GM04504 (cell line): ENCODE results near the gene ADAM19.
"Not testable (repeated sequence)": the region's sequence is repeated elsewhere in the genome, so short reads cannot be mapped to it uniquely, and the experiment has no call there.

Experiments used
- DNase-seq: peaks from one replicate; pipeline ENCODE4 v3.0.0-alpha.2; 2012; ENCODE audit warnings: low read depth

The ADAM19 gene

DNA sequence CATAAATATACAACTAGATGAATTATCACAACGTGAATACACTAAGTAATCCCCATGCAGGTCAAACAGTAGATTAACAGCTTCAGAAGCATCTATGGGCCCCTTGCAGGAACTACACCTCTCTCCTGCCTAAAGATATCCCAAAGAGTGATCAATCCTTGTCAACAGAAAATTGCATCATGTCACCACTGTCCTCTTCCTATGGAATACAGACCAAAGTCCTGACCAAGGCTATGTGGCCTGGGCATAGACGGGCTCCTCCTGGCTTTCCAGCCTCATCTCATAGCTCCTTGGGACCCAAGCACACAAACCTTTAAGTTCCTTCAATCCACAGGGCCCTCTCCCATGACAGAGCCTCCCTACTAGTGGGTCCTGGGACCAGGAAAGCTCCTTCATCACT is 90.2 kb downstream of the ADAM19 start:
- DNase-seq: no peak

DNA sequence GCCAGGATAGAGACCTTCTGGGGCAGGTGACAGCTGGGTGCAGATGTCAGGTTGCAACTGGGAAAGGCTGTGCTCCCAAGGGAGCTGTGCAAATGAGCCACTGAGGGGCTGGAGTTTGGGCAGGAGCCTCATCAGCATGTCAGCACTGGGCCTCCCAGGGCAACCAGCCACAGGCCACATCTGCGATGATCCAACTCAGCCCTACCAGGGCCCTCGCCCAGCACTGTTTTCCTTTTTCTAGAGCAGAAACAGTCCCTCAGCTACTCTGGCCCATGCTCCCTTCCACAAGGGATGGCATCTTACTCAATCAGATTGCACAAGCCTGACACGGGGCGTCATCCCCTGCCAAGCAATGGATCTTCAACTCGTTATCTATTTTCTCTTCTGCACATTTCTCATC is 90.8 kb downstream of the ADAM19 start:
- DNase-seq: peak; percentile 55

DNA sequence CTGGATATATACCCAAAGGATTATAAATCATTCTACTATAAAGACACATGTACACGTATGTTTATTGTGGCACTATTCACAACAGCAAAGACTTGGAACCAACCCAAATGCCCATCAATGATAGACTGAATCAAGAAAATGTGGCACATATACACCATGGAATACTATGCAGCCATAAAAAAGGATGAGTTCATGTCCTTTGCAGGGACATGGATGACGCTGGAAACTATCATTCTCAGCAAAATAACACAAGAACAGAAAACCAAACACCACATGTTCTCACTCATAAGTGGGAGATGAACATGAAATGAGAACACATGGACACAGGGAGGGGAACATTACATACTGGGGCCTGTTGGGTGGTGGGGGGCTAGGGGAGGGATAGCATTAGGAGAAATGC is 92.9 kb downstream of the ADAM19 start:
- DNase-seq: not testable (repeated sequence)

DNA sequence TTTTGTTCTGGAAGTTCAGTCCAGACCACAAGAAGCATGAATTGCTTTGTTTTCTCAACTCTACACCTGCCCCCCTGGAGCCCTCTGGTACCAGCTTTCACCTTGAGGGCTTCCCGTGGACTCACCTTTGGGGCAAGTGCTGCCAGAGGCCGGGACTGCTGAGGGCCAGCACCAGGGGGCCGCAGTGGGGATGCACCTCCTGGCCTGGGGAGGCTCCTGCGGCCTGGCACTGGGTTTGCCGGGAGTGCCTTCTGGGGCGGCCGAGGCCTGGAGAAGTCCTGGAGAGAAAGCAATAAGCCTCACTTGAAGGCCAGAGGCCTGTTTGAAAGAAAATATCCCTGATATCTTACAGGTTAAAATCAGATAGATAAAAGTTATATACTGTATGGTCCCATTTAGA is 93.9 kb downstream of the ADAM19 start:
- DNase-seq: no peak

DNA sequence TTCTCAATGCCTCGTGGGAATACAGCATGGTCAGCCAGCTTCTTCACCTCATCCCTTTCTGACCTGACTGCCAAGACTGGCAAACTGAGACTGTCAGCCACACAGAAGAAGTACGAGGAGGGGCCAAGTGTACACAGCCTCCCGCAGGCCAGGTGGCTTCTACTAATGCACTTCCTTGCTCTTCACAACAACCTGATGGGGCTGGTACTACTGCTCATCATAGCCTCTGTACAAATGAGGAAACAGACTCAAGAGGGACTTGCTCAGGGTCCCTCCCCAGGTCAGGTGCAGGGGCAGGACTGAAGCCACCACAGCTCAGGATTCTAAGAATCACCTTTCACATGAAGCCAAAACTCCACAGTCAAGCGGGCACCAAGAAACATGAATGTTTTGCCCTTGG is 94.3 kb downstream of the ADAM19 start:
- DNase-seq: no peak

DNA sequence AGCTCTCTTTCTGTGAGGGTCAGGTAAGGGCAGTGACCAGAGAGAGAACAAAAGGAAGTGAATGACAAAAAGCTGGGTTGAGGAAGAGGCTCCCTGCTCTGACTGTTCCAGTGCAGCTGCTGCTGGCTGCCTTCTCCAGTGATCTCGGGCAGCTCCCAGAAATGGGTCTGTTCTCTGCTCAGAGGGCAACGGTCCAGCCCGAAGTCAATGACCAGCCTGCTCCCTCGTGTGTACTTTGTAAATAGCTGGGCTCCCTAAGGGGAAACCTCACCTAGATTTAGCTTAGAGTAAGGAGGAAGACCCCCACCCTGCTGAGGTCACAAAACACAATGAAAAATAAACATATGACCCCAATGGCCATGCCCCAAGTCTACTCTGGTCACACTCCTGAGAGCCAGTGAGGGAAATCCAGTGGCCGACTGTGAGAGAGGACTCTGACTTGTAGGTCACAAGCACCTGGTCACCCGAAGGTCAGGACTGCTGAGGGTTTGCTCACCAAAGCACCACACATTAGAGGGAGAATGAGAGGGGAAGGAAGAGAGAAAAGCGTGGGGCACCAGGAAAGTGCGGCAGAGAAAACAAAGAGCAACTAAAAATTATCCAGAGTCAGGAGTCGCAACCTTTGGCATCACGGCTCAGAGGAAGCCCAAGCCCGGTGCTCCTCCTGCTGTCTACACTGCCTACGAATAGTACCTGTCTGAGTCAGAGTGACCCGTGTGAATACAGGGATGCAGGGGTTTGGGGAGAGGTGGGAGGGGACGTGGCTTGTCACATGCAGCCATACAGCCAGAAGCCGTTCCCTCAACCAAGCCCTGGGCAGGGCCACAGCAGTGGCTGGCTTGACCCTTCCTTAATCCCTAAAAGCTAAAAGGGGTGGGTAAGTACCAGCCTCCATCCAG is 95.7 kb downstream of the ADAM19 start:
- no peak for DNase-seq

DNA sequence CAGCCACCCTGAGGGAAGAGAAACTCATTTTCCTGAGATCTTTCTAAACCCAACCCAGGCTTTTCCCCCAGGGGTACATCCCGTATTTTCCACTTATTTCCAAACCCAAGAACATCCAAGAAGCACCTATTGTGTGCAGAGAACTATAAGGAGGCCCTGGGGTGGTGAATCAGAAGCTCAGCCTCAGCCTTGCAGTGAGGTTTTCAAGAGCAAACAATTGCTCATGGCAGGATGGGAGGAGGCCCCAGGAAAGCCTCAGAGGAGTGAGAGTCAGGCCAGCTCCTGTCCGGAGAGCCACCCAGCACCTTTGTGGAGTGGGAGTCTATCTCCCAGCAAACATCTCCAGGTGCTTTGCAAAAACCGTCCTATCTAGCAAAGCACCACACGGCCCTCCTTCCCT is 96.4 kb downstream of the ADAM19 start:
- DNase-seq: no peak

DNA sequence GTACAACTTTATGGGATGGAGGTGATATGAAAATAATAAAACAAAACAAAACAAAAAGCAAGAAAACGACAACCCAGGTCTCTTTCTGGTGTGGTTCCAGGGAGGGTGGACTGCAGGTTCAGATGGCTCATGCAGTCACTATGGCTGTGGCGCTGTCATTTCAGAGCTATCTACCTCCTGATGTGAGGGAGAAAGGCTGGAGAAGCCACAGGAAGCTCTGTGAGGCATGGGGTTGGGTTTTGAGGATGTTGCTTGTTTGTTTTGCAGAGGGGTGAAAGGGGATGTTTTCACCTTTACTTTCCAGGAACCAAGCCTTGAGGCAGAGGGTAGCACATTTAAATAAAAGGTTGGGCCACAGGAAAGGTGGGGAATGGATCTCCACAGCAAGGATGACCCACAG is 96.8 kb downstream of the ADAM19 start:
- no peak for DNase-seq

DNA sequence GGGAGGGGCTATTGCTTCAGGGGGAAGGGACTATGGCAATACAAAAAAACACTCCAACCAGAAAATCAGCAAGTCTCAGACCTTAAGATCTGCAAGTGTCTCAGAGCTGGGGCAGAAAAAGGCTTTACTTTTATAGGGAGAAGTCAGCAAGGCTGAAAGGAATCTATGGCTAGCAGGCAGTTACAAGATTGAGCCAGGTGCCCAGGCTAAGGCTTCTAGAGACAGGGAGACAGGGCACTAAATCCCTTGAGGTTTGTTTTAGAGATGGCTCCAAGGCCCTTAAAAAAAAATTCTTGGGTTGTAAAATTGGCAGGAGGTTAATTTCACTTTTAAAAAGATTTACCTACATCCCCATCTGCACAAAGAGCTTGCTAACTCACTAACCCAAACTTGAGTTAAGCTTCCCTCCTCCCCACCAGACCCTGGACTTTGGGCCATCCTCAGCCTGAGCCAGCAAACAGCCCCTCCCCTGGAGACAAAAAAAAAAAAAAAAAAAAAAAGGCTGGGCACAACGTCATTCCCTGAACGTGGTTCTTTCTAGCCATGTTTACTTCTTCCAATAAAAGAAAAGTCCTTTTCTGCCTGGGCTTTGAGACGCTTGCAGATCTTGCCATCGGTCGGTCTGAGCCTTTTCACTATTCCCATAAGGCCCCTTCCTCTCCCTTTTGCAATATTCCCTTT is 97.6 kb downstream of the ADAM19 start:
- DNase-seq: no peak

DNA sequence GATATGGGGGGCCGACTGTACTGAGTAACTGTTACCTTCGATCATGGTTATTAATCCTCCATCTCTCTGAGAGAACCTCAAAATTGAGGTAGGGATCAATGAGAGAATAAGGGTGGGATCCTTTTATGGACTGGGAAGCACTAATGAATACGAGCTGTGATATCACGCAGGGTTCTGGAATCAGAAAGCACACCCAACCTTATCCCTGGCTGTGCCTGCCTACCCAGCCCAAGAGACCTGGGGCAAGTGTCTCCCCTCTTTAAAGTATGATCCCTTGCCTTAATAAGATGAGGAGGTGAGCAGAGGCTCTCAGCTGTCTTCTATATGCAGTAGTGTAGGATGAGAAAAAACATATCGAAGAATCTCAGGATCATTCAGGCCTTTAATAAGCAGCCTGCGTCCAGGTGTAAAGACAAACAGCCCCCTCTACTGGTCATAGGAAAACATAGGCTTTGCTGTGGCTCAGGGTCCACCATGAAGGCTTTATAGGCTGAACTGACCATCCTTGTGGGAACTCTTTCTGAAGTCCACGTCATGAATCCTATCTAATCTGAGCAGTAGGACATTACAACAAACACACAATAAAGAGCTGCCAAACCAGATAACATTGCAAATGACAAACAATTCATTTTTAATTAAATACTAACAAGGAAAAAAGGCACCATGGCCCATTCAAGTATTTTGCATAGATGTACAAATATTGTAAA is 98.7 kb downstream of the ADAM19 start:
- DNase-seq: no peak

DNA sequence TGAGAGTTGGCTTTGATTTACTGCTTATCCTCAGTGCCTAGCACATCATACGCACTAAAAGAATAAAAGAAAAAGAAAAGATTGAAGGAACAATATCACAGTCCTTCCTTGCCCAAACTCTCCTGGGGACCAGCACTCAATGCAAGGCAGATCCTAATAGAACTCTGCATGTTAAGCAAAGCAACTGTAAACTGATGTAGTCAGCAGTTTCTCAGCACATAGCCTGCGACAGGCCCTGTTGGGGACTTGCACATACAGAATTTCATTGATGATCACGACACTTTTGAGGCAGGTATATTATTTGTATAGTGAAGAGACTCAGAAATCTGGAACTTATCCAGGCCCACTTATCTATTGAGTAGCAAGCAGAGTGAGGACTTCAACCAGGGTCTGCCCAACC is 100.1 kb downstream of the ADAM19 start:
- DNase-seq: no peak

DNA sequence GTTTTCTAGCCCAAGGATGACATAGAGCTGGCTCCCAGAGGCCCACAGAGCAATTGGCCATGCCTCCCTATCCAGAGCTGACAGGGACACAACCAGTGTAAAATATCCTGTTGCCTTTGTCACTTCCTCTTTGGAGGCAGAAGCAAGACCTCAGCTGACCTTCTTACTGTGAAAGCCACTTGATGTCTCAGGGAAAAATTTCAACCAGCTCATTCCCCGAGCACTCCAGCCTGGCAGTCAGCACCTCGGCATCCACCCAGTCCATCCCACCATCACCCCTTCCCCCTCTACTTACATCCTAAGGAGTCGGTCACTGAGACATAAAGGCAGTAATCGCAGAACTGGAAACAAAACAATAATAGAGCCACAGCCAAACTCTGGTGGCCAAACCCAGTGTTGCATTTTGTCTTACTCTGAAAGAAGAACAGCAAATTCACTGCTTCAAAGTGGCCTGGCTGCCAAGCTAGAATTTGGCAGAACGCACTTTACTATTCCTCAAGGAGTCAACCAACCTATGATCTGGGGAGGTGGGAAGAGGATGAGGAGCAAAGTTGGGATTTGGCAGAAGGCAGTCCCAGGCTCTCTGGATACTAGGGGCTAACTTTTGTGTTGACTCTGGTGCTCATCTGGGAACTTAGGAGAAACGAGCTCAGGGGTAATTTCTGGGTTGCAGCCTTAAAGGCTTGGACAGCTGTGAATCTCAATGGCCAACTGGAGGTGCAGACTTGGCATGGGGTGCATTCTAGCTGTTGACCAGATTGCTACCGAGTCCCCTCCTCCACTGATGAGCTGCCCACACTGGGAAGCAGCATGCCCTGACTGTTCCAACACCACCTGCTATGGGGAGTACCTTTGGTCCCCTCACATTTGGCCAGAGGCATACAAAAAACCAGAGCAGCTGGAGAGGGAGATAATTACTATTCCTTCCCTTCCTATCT is 101.9 kb downstream of the ADAM19 start:
- DNase-seq: no peak

DNA sequence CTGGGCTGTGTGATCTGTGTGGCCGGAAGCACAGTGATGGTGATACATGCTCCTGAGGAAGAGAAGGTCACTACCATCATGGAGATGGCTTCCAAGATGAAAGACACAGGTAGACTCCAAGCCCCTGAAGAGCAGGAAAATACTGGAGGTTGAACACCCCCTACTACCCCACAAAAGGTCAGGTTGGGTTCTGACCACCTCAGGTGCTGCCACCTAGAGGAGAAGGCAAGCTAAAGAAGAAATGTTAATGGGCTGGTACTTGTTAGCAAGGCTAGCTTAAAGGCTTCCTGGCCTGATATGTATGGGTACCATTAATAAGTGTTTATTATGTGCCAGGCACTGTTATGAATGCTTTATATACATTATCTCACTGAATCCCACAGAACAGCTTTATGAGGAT is 103.9 kb downstream of the ADAM19 start:
- no peak for DNase-seq

DNA sequence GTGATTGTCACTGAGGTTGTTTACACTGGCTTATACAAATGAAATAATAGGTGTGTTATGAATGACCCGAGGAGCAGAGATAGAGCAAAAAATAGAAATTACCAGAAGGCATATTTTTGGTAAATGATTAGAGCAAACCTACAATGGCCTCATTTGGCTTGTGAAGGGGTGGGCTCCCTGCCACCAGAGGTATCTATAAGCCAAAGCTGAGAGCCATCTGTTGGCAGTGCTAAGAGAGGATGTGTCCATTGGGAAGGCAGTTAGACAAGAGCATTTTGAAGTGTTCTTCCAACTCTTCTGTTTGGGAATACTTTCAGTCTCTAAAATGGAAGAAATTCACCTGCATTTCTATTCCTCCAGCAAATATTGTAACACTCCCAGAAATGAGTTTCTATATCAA is 104.9 kb downstream of the ADAM19 start:
- DNase-seq: no peak

DNA sequence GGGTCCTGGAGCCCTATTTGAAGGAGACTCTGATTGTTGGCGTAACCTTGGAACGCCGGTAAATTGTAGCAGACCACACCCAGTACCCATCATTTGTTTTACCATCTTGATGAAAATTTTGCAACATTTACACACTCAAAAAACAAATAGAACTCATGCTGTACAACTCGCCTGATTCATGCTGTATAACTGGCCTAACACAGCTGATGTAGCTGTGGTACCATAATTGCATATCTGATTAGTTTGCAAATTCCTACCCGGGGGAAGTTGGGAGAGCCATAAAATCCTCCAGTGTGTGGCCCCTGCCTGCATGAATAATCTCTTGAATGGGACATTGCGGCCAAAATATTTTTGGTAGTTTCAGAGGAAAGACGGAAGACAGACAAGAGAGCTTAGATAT is 105.9 kb downstream of the ADAM19 start:
- DNase-seq: no peak

DNA sequence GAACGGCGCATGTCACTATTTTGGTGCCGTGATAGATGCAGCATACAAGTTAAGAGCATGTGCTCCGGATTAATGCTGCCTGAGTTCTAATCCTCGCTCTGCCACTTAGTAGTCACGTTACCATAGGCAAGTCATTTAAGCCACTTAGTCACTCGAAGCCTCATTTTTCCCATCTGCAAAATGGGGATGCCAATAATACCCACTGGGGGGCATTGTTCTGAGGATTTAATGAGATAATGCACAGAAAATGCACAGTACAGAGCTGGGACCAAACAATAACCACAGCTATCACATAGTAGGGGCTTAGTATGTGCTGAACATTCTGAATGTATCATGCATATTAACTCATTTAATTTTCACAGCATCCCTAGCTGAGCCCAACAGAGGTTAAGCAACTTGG is 106.5 kb downstream of the ADAM19 start:
- DNase-seq: no peak

DNA sequence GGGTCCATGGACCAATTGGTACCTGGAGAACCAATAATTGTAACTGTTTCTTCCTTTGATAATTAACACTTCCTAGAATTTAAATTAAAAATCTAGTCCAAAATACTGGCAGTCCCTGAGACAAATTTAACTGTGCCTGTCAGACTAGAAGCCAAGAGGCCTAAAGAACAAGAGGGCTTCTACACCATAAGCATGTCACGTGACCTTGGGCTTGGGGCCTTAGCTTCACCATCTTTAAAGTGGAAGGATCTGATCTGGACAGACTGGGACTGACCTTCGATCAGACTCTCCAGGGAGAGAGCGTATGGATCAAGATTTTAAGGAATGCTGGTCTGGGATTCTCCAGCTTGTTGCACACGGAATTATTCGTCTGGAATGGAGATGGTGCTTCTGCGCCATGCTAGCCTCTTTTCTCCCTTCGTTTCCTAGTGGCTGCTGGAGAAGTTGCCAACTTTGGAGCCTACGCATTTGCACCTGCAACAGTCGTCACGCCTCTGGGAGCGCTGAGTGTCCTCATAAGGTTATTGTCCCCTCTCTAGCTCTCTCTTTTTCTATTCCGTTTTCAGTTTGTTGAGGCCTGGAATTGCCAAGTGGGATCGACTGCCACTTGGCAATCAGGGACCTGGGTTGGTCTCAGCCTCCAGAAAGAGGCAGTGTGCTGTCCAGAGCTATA is 107.1 kb downstream of the ADAM19 start:
- DNase-seq: no peak

DNA sequence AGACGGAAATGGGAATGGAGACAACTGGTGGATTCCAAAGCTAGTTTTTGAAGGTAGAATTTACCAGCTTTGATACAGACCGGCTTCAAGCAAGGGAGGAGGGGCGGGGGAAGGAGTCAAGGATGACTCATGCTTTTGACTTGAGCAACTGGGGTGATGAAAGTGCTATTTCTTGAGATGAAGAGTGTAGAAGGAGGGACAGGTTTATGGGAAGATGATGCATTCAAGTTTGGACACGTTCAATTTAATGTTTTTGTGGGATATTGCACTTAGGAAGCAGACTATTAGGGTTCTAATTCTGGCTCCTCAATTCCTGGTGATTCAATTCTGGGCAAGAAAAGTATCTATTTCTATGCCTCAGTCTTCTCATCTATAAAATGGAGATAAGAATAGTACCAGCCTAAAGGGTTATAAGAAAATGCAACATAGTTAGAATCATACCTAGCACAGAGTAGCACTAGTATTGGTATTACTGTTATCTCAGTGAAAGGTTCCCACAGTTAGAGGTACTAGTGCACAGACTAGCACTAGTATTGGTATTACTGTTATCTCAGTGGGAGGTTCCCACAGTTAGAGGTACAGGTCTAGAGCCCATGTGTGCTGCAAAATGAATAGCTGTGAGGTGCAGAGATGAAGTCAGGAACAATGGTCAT is 110.9 kb downstream of the ADAM19 start:
- DNase-seq: peak; percentile 87

DNA sequence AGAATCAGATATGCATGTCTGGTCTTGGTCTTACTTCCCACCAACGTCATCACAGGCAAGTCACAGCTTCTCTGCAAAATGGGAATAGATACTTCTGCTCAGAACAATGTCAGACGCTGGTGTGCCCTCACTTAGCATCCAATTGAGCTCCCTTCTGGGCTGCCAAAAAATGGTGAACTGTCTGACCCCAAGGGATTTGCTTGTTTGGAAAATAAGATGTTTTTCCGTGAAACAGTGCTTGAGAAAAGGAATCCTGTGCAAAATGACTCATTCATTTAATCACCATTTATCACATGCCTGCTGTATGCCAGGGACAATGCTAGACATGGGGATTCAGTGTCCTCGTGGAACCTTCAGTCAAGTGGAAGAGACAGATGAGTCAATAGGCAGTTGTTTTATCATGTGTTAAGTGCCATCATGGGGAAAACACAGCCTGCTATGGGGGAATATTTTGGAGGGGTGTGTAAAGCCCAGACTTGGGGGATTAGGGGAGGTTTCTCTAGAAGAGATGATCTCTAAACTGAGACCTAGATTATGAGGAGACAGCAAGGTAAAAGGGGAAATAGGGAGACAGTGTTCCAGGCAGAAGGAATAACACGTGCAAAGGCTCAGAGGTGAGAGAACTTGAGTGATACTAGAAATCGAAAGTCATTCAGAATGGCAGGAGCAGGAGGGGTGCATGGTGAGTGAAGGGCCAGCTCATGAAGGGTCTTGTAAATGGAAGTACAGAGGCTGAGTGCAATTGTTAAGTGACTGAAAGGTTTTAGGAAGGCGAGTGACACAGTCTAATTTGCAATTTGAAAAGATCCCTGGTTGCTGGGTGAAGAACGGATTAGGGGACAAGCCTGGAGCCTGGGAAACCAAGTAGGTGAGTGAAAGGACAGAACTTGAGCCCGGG is 111.7 kb downstream of the ADAM19 start:
- no peak for DNase-seq

DNA sequence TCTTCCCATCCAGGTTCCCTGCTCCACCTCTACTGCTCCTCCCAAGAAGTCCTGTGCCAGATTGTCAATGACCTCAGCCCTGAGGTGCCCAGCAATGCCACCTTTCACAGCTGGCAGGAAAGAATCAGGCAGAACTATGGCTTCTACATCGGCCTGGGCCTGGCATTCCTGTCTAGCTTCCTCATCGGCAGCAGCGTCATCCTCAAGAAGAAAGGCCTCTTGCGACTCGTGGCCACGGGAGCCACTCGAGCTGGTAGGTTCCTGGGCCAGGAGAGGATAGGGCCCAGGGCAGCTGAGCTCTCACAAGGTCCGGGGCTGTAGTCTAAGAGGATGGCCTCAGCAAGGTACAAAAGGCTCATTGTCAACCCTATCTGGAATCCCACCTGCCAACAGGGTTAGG is 112.5 kb downstream of the ADAM19 start:
- DNase-seq: no peak
